HepG2 (cell line): ENCODE measurements around the gene GSTA1. TPM values are rescaled to one million over a fixed set of nuclear protein-coding genes. Genes with fewer than 3 reads are reported as not detected.

Experiments
- ATAC-seq: fragments of 200-7000 bp; cut with Tn5 transposase; 3 replicates; pipeline ENCODE4 v1.9.1; 2020; ENCODE audit warnings: mild to moderate bottlenecking, moderate library complexity
- BruUV-seq: library from RNA; stranded (reverse); fragments of 400-500 nt; replicated peaks from 2 replicates; lab custom pipeline; 2021; lab: Mats Ljungman, UMichigan
- CTCF ChIA-PET: fragments of 300-600 bp; formaldehyde crosslinking; extraction: SDS; loops from one replicate; lab custom pipeline; 2021; ENCODE audit warnings: low total read pairs, inconsistent platforms, low intra/inter-chr PET ratio; lab: Yijun Ruan, JAX
- POLR2A ChIA-PET: fragments of 350-600 bp; sonication (Branson Sonifier 250); formaldehyde crosslinking; loops from one replicate; lab custom pipeline; 2020; ENCODE audit warnings: antibody characterized with exemption, inconsistent platforms; lab: Yijun Ruan, JAX
- DNase-seq: peaks from one replicate; pipeline ENCODE4 v3.0.0-alpha.2; 2015; ENCODE audit warnings: low spot score
- FAIRE-seq: peaks from 3 replicates; lab custom pipeline; 2011; peaks lifted over from hg19 to GRCh38; lab: Jason Lieb, UNC
- H2AFZ ChIP-seq: one replicate; pipeline ENCODE4 v1.6.1; 2011; ENCODE audit warnings: low read length, inconsistent platforms
- H3K27ac ChIP-seq: fragments of 300-600 bp; 3 replicates; pipeline ENCODE4 v1.8.0; 2011; ENCODE audit warnings: mixed run types, mild to moderate bottlenecking, mixed read lengths, low read length, inconsistent platforms; ENCODE audit not compliant: insufficient read depth; ENCODE audit errors: extremely low read length
- H3K27me3 ChIP-seq, 2 experiments: fragments of 200-600 bp in 1 of 2; 2 replicates in 1 of 2; 3 replicates in 1 of 2; pipeline versions ENCODE4 v1.6.0 to v1.8.0; 2011; ENCODE audit warnings: low read length in 2 of 2, mild to moderate bottlenecking in 2 of 2, moderate library complexity in 2 of 2, inconsistent platforms in 1 of 2; ENCODE audit not compliant: insufficient read depth in 2 of 2, control insufficient read depth in 1 of 2
- H3K36me3 ChIP-seq, 2 experiments: fragments of 200-600 bp in 1 of 2; replicated peaks in 1 of 2; 2 replicates in 1 of 2; 3 replicates in 1 of 2; pipeline versions ENCODE4 v1.5.1 to v1.8.0; 2011; ENCODE audit warnings: low read length in 2 of 2, inconsistent platforms in 1 of 2; ENCODE audit not compliant: insufficient read depth in 2 of 2, control insufficient read depth in 1 of 2
- H3K4me1 ChIP-seq: 2 replicates; pipeline ENCODE4 v1.5.1; 2012; ENCODE audit warnings: low read length, inconsistent platforms; ENCODE audit not compliant: insufficient read depth
- H3K4me2 ChIP-seq: 2 replicates; pipeline ENCODE4 v1.6.0; 2011; ENCODE audit warnings: low read depth, low read length, inconsistent platforms
- H3K4me3 ChIP-seq, 3 experiments: fragments of 200-600 bp in 1 of 3; sonication (generic), shearing (Covaris generic) in 1 of 3; replicated peaks in 1 of 3; 2 replicates each; pipeline ENCODE4 v1.5.1; 2011 to 2016; ENCODE audit warnings: low read length in 3 of 3, inconsistent platforms in 2 of 3, low read depth in 2 of 3, mild to moderate bottlenecking in 2 of 3, control low read depth in 1 of 3, mixed read lengths in 1 of 3; ENCODE audit not compliant: insufficient read depth in 1 of 3
- H3K79me2 ChIP-seq: one replicate; pipeline ENCODE4 v1.6.1; 2011; ENCODE audit warnings: low read length, inconsistent platforms; ENCODE audit not compliant: insufficient read depth
- H3K9ac ChIP-seq: 2 replicates; pipeline ENCODE4 v1.6.0; 2011; ENCODE audit warnings: mild to moderate bottlenecking, low read depth, low read length, inconsistent platforms; ENCODE audit not compliant: insufficient read depth
- H3K9me3 ChIP-seq: 2 replicates; pipeline ENCODE4 v1.5.1; 2012; ENCODE audit warnings: mild to moderate bottlenecking, low read length
- H4K20me1 ChIP-seq: 2 replicates; pipeline ENCODE4 v1.6.0; 2011; ENCODE audit warnings: inconsistent platforms, mild to moderate bottlenecking, low read length, moderate library complexity; ENCODE audit not compliant: insufficient read depth
- CREB1 ChIP-seq, 2 experiments: fragments of 450-650 bp in 1 of 2; IDR thresholded peaks; 2 replicates each; pipeline ENCODE4 v1.6.1; 2016 to 2017; ENCODE audit warnings: control low read depth in 1 of 2, mild to moderate bottlenecking in 1 of 2, missing compliant biosample characterization in 1 of 2, missing genetic modification characterization in 1 of 2
- EP300 ChIP-seq, 3 experiments: sonication (generic) in 1 of 3; formaldehyde crosslinking in 1 of 3; IDR thresholded peaks; 2 replicates each; pipeline versions ENCODE4 v1.5.1 to v1.6.1; 2011 to 2020; ENCODE audit warnings: low read depth in 2 of 3, low read length in 2 of 3, borderline replicate concordance in 1 of 3, improper control_type of control experiment in 1 of 3, mild to moderate bottlenecking in 1 of 3, missing genetic modification reagents in 1 of 3, moderate library complexity in 1 of 3
- KMT2A ChIP-seq: sonication (generic); formaldehyde crosslinking; IDR thresholded peaks from 2 replicates; pipeline ENCODE4 v1.4.0; 2020; ENCODE audit warnings: missing genetic modification reagents
- LCORL ChIP-seq, 2 experiments: fragments of 450-650 bp in 1 of 2; sonication (generic) in 1 of 2; formaldehyde crosslinking in 1 of 2; IDR thresholded peaks; 2 replicates each; pipeline versions ENCODE4 v1.5.0 to v1.6.1; 2017 to 2020; ENCODE audit warnings: antibody characterized with exemption in 1 of 2, missing genetic modification reagents in 1 of 2
- MAFK ChIP-seq, 2 experiments: IDR thresholded peaks in 1 of 2; conservative IDR thresholded peaks in 1 of 2; 2 replicates each; pipeline ENCODE4 v1.6.1; 2011; ENCODE audit warnings: improper control_type of control experiment in 2 of 2, low read length in 2 of 2
- NFE2 ChIP-seq: sonication (generic); formaldehyde crosslinking; IDR thresholded peaks from 2 replicates; pipeline ENCODE4 v1.4.0; 2020; ENCODE audit warnings: missing genetic modification reagents
- NFE2L2 ChIP-seq: fragments of 150-350 bp; IDR thresholded peaks from 2 replicates; pipeline ENCODE4 v1.6.1; 2014; ENCODE audit warnings: low read length
- NFIC ChIP-seq: IDR thresholded peaks from 2 replicates; pipeline ENCODE4 v1.6.1; 2012; ENCODE audit warnings: mild to moderate bottlenecking, low read length, inconsistent platforms
- THYN1 ChIP-seq: sonication (generic); formaldehyde crosslinking; IDR thresholded peaks from 2 replicates; pipeline ENCODE4 v1.8.1; 2023; ENCODE audit warnings: low read depth, mild to moderate bottlenecking, moderate library complexity, missing genetic modification reagents, borderline replicate concordance
- YY1 ChIP-seq: IDR thresholded peaks from 2 replicates; pipeline ENCODE4 v1.6.1; 2011; ENCODE audit warnings: low read length, low read depth, moderate library complexity, mild to moderate bottlenecking; ENCODE audit not compliant: insufficient read depth, insufficient replicate concordance
- ZMYM4 ChIP-seq: sonication (generic); formaldehyde crosslinking; IDR thresholded peaks from 2 replicates; pipeline ENCODE4 v1.8.1; 2023; ENCODE audit warnings: mild to moderate bottlenecking, missing genetic modification reagents
- ZSCAN29 ChIP-seq: sonication (generic); formaldehyde crosslinking; conservative IDR thresholded peaks from 2 replicates; pipeline ENCODE4 v1.4.0; 2020; ENCODE audit warnings: mild to moderate bottlenecking, missing genetic modification reagents
- WGBS: methylation state at CpG from one replicate; pipeline ENCODE4 v1.1.6; 2017; ENCODE audit warnings: low lambda C conversion rate; 5-methylcytosine and 5-hydroxymethylcytosine counted together
- in situ Hi-C: cut with HindIII; loops from 2 replicates; pipeline ENCODE4 v1.10.0; 2017; ENCODE audit warnings: low pct_unique_long_range_greater_than_20kb; ENCODE audit not compliant: extremely low pct_ligation_motif_present
- intact Hi-C: fragments of 100-400 bp; cut with micrococcal nuclease; formaldehyde crosslinking; loops from one replicate; pipeline ENCODE4 v1.10.0; 2022; ENCODE audit not compliant: unreplicated experiment
- polyA plus RNA-seq, 8 experiments: library from polyadenylated mRNA; depleted of rRNA in 3 of 8; stranded (reverse) in 7 of 8; unstranded in 1 of 8; fragments of >200 nt; fragmentation: Illumina TruSeq in 4 of 8; extraction: Trizol in 4 of 8; gene quantifications; 2 replicates each; pipeline versions ENCODE4 v1.2.1 to v1.2.3, GENCODE V29; 2011 to 2016; ENCODE audit warnings: low read depth in 4 of 8, missing spikeins in 1 of 8, mixed read lengths in 1 of 8; ENCODE audit not compliant: insufficient read depth in 1 of 8
- total RNA-seq, 5 experiments: library from RNA; depleted of rRNA; stranded (reverse); fragments of >200 nt; fragmentation: Illumina TruSeq; extraction: Trizol; gene quantifications; 2 replicates each; pipeline ENCODE4 v1.2.3, GENCODE V29; 2016; ENCODE audit warnings: low read depth in 1 of 5

GSTA1 gene
- total and polyA plus RNA-seq, 2 of the 13 experiments (the other 11 are each of a cell fraction or from before 2014, with no cell fraction given): 6.2 to 282 TPM

- TF ChIP-seq THYN1 (CRISPR knock-in tag) (0 out of 2 replicates have a peak, but pooled peaks have one; percentile 37), MAFK (conservative IDR thresholded peaks at IDR 0.05 in 1 of 2, IDR thresholded peaks at IDR 0.05 in 1 of 2; ENCODE audit: low read length in 2 of 2) (0 out of 4 replicates have a peak, but pooled peaks of 1 of the 2 experiments have one; percentile 17), KMT2A (CRISPR knock-in tag) (no peak), EP300 (IDR thresholded peaks at IDR 0.05; ENCODE audit: low read depth in 2 of 2, low read length in 2 of 2) (peak in 1 of 2 experiments; percentile 10; a peak in 1 of 4 replicates), EP300 (CRISPR knock-in tag; IDR thresholded peaks at IDR 0.05; ENCODE audit: borderline replicate concordance) (no peak), ZSCAN29 (0 out of 2 replicates have a peak, but pooled peaks have one; percentile 18), YY1 (no peak), ZMYM4 (peak; percentile 8; the same call in 1 of the 2 replicates), LCORL (IDR thresholded peaks at IDR 0.05) (no peak), LCORL (CRISPR knock-in tag; IDR thresholded peaks at IDR 0.05) (0 out of 2 replicates have a peak, but pooled peaks have one; percentile 22), NFE2L2 (peak; percentile 92), CREB1 (IDR thresholded peaks at IDR 0.05) (no peak), CREB1 (CRISPR knock-in tag; IDR thresholded peaks at IDR 0.05) (peak; percentile 10; the same call in 1 of the 2 replicates), NFE2 (CRISPR knock-in tag) (peak; percentile 88), NFIC (no peak)
- DNase-seq (peak; percentile 35), ATAC-seq (peak; percentile 70), FAIRE-seq (peak; percentile 28)
- 22% methylated on average over 3 of the region's 3 CpGs for WGBS
- Histone ChIP-seq H3K27ac (peak overlapping the region; percentile 81), H3K9ac (no peak overlapping the region), H3K4me3 (no peak overlapping the region), H3K27me3 (no peaks in the 10 kb centered on the region), H4K20me1 (no peaks in the 10 kb centered on the region), H3K4me1 (peaks cover 63% of the 10 kb centered on the region), H3K9me3 (peaks cover 13% of the 10 kb centered on the region), H3K79me2 (no peaks in the 10 kb centered on the region), H3K4me2 (0 out of 2 replicates have a peak overlapping the region, but pooled peaks have one; percentile 50), H3K36me3 (no peaks in the 10 kb centered on the region), H2AFZ (no peak overlapping the region)
- ChIA-PET POLR2A (interaction anchor here (2.2 to 2.6 kb wide), 2 partner anchors 12 to 63 kb away, joined by 9 to 10 read pairs; no protein-coding TSS in a partner anchor), CTCF (no interaction called here)
- intact Hi-C loops: no loop called here
- no TSS peak for BruUV-seq
- in situ Hi-C loops: loop anchor here (5.0 kb wide), 1 partner anchor 39 kb away; no protein-coding TSS in a partner anchor
Measured at GRCh38 chr6:52788478-52788877, 15.1 kb downstream of the GSTA1 start.
